GM19455 (cell line): Measurements from ENCODE around the gene C16orf92.
"Not testable (repeated sequence)": the region's sequence is repeated elsewhere in the genome, so short reads cannot be mapped to it uniquely, and the experiment has no call there.

Experiments used
- ATAC-seq: cut with Tn5 transposase; IDR thresholded peaks from one replicate; pipeline ENCODE4 v1.9.1; 2021; ENCODE audit not compliant: unreplicated experiment

The C16orf92 gene

DNA sequence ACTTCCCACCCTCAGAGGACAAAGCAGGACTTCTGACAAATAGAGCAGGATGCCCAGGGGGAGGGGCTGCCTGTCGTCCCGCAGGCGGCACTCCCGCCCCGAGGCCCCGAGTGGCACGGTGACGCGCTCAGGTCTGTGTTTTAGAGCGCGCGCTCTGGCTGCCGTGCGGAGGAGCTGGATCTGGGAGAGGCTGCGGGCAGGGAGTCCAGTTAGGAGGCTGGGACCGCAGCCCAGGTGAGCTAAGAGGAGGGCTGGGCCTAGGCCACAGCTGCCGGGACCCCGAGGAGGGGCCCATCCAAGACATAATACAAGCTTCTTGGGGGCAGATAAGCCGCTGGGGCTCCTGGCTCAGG is 18.6 kb upstream of the C16orf92 start:
- ATAC-seq: no peak

- ATAC-seq: no peak
Measured at GRCh38 chr16:30004811-30005242, 18.2 kb upstream of the C16orf92 start.

DNA sequence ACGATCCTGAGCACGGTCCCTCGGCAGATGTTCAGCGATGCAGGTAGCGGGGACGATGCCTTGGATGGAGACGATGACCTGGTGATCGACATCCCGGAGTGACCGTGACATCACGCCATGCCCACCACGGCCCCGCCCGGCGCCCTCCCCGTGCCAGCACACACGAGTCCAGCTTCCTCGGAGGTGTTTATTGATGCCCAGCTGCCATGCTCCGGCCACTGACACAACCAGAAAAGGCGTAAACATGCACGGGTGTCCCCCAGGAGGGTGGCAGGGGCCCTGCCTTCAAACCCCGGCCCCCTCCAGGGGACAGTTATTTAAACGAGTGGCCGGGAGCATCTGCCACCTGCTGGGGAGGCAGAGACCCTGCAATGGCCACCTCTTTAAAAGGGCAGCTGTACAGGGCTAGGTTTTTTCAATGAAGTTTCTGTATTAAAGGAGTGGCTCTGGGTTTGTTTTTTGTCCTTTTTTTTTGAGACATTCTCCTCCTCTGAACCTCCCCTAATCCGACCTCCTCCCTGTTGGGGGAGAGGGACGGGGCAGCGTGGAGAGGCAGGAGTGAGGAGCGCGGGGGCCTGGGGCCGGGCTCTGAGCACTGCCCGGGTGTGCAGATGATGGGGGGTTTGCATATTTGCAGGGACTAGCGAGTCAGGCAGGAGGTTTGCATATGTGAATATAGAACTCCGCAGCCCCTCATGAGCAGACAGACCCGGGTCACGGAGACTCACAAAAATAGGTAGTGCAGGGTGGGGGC is 17.5 kb upstream of the C16orf92 start:
- ATAC-seq: no peak

DNA sequence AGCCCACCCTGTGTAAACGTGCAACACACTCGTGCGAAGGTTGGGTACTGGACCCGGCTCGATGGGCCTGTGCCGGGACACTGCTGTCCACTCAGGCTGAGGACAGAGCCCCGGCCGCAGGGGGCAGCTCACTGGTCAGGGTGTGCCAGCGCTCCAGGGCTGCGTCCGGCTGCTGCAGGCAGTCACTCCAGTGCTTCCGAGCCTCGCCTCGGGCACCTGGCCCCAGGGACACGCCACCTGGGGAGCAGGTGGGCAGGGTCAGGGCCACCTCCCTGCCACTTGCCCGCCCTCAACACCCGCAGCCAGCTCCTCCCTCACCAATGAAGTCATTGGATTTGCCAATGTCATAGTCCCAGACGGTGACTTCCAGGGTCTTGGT is 16.9 kb upstream of the C16orf92 start:
- ATAC-seq: no peak

GRCh38 chr16:30006659-30007377 is 16.2 kb upstream of the C16orf92 start:
- ATAC-seq: no peak

DNA sequence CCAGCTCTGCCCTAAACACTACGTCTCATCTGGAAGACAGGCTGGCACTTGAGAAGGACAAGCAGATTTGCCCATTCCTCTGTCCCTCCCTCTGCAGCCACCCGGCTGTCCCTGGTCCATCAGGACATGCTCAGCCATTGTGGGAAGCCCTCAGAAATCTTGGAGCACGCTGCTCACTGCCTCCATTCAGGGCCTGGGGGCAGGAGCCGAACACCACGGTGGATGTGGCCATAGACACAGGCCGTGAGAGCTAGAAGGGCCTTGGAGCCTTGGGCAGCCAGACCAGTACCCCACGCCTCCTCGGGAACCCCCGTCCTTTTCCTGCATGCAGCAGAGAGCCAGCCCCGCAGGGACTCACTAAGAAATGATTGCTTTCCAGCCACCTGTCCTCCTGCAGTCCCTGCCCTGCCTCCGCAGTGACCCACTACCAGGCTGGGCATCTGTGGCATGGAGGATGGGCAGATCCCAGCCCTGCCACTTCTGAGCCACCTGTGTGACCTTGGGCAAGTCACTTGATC is 15.6 kb upstream of the C16orf92 start:
- no peak for ATAC-seq

- no peak for ATAC-seq
Measured at GRCh38 chr16:30009085-30009862, 13.7 kb upstream of the C16orf92 start.

- no peak for ATAC-seq
Measured at GRCh38 chr16:30009990-30010843, 12.8 kb upstream of the C16orf92 start.

- no peak for ATAC-seq
Measured at GRCh38 chr16:30010844-30011713, 11.9 kb upstream of the C16orf92 start, which contains the start of gene DOC2A. Gene DOC2A, minus strand, starts transcription at chr16:30011027. Its CDS starts 805 bp downstream, at chr16:30010222.

DNA sequence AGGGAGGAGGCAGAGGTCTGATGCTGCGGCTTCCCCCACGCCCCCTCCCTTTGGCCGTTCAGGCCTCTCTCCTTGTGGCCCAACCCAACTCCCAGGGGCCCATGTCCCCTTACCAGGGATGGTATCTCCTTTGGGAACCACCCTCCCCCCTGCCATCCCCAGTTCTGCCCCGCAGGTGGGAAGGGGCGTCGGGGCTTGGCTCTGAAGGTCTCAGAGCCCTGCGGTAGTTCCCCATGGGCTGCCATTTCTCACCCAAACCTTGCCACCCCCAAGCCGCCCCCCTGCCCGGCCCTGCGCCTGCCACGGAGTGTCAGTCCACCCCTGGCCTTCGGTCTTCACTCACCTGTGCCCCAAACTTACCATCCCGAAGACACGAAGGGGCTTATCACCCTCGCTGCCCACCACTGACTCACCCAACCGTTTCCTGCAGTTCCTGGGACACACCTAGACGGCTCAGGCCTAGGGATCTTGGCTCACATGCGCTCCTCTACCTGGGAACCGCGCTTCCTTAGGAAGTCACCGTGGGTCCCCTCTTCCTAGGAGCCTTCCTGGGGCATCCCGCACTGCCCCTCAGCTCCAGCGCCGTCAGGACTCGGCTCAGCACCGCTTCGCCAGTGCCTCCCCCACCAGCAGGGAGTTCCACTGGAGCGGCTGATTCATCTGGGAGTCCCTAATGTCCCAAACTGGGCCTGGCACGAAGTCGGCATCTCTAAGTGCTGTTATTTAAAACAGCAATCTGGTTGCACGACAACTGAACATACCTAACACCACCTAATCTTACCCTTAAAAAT is 11.1 kb upstream of the C16orf92 start:
- ATAC-seq: no peak

- ATAC-seq: not testable (repeated sequence)
Measured at GRCh38 chr16:30012598-30012997, 10.4 kb upstream of the C16orf92 start.

DNA sequence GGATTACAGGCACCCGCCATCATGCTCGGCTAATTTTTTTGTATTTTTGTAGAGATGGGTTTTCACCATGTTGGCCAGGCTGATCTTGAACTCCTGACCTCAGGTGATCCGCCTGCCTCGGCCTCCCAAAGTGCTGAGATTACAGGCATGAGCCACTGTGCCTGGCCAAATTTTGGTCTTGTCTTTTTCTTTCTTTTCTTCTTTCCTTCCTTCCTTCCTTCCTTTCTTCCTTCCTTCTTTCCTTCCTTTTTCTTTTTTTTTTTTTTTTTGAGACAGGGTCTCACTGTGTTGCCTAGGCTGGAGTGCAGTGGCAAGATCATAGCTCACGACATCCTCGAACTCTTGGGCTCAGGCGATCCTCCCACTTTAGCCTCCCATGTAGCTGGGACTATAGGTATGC is 7.5 kb upstream of the C16orf92 start:
- not testable (repeated sequence) for ATAC-seq

DNA sequence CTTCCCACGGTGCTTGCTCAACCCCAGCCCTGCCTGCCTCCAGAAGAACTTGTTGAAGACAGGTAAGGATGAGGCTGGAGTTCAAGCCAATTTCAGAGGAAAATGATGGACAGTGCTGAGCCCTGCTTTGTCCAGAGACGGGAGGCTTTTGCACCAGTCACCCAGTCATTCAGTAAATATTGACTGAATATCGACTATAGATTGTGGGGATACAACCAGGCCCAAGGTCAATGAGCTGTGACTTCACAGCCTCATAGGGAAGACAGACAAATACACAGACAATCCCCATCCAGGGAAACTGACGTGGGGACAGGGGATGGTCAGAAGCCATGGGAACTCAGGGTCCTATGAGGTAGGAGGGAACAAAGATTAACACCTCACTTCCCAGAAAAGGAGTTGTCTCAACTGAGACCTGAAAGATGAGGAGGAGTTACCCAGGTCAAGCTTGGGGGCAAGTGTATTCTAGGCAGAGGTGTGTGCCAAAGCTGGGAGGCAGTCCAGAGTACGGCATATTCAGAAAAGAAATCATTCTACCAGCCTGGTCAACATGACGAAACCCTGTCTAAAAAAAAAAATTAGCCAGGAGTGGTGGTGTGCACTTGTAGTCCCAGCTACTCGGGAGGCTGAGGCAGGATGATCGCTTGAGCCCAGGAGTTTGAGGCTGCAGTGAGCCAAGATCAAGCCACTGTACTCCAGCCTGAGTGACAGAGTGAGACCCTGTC is 6.3 kb upstream of the C16orf92 start:
- ATAC-seq: no peak

- ATAC-seq: no peak
Measured at GRCh38 chr16:30017277-30017656, 5.7 kb upstream of the C16orf92 start.

DNA sequence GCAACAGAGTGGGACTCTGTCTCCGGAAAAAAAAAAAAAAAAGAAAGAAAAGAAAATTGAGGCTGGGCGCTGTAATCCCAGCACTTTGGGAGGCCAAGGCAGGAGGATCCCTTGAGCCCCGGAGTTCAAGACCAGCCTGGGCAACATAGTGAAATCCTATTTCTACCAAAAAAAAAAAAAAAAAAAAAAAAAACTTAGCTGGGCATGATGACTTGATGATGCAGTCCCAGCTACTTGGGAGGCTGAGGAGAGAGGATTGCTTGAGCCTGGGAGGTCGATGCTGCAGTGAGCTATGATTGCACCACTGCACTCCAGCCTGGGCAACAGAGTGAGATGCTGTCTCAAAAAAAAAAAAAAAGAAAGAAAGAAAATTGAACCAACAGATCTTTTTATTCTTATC is 5.1 kb upstream of the C16orf92 start:
- not testable (repeated sequence) for ATAC-seq

DNA sequence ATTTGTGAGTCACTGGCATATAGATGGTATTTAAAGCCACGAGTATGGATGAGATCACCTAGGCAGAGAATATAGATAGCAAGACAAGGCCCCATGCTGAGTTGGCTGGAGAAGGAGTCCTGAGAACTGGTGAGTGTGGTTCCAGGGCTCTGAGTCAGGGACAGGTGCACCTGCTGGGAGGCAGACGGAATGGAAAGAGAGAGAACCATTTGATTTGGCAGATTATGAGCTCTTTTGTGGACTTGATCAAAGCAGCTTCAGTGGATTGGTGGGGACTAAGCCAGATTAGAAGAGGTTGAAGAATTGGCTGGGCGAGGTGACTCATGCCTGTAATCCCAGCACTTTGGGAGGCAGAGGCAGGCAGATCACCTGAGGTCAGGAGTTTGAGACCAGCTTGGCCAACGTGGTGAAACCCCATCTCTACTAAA is 4.3 kb upstream of the C16orf92 start:
- ATAC-seq: no peak

DNA sequence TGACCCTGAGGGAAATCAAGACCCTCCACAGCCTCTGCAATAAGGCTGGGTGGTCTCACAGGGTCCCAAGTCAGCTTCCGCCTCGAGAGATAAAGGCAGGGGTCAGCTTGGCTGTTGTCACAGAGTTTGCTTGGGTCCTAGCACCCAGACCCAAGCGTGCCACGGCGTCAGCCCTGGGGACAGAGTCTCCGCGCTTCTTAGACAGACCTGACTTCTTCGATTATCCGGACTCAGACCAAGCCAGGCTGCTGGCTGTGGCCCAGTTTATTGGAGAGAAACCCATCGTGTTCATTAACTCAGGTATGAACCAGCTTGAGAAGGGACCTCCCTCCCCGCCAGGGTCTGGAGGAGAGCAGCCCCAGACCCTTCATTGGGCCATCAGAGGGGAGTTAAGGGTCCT is 588 bp downstream of the C16orf92 start:
- ATAC-seq: no peak

- no peak for ATAC-seq
Measured at GRCh38 chr16:30024451-30024850, 1.5 kb downstream of the C16orf92 start.
